Measurements from ENCODE around the gene NEGR1. TPM values are rescaled to one million over a fixed set of nuclear protein-coding genes. Genes with fewer than 3 reads are reported as not detected.

The NEGR1 gene
- total RNA-seq, 1 donor from 2014 or later: 18.1 TPM

DNA sequence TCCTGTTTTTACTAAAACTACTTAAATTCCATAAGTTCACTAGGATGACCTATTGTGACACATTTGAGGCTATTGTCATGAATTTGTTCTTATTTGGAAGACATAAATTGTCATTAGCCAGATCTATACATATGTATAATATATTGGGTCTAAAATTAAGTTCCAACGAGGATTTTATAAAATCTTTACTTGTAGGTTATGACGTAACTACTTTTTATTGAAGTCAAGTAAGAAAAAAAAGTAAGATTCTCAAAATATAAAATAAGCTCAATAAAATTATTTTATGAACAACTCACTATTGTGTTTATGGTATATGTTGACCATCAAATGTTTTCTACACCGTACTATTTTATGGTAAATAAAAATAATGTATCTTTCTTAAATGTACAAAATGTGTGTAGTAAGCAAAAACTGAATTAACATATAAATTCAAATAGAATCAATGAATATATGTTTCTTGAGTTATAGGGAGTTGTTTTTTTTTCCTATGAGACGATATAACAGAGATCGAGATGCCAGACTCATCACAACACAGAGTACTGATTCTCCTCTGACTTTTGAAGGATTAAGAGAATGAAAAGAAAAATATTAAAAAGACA, 64.1 kb downstream of the NEGR1 start:
- TF ChIP-seq CTCF (IDR thresholded peaks at IDR 0.05): no peak
- intact Hi-C loops (cut with DNase I): no loop called here
- no peak for ATAC-seq

DNA sequence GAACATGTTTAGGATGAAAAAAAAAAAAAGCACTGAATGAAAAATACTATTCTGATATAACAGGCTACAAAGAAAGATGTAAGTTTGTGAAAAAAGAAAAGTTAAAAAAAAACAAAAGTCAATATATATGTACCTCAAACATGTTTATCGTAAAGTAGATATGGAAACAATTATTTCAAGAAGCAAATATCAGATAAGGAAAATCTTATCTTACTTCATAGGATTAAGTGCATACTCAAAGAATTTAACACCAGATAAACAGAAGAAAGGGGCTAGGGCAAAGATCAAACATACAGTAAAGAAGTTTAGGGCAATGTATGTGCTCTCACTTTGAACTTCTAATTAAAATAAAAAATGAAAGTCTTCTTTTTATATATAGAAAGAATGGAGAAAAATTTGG, 75.3 kb downstream of the NEGR1 start:
- TF ChIP-seq CTCF (IDR thresholded peaks at IDR 0.05): no peak
- no peaks in the 10 kb centered on the region for H3K27me3 ChIP-seq (ENCODE audit: low read depth)
- no peak for ATAC-seq
- DNase-seq: no peak
- no peaks in the 10 kb centered on the region for H3K36me3 ChIP-seq
- H3K4me3 ChIP-seq: no peak overlapping the region
- no peak overlapping the region for H3K27ac ChIP-seq
- intact Hi-C loops (cut with DNase I): no loop called here
- H3K4me1 ChIP-seq: no peaks in the 10 kb centered on the region
- no peaks in the 10 kb centered on the region for H3K9me3 ChIP-seq

More for the DNA sequence above, 64.1 kb downstream of the NEGR1 start:
- no peaks in the 10 kb centered on the region for H3K9me3 ChIP-seq
- H3K36me3 ChIP-seq: no peaks in the 10 kb centered on the region
- H3K27me3 ChIP-seq (ENCODE audit: low read depth): no peaks in the 10 kb centered on the region
- H3K4me1 ChIP-seq: no peaks in the 10 kb centered on the region
- DNase-seq: no peak
- no peak overlapping the region for H3K4me3 ChIP-seq
- no peak overlapping the region for H3K27ac ChIP-seq

- ATAC-seq (no peak), DNase-seq (no peak)
- H3K27me3 ChIP-seq (ENCODE audit: low read depth): no peaks in the 10 kb centered on the region
- H3K9me3 ChIP-seq: no peaks in the 10 kb centered on the region
- no peaks in the 10 kb centered on the region for H3K36me3 ChIP-seq
- no peak overlapping the region for H3K27ac ChIP-seq
- intact Hi-C loops (cut with DNase I): no loop called here
- no peak for TF ChIP-seq CTCF (IDR thresholded peaks at IDR 0.05)
- H3K4me3 ChIP-seq: no peak overlapping the region
- no peaks in the 10 kb centered on the region for H3K4me1 ChIP-seq
Measured at GRCh38 chr1:72202761-72203160, 79.6 kb downstream of the NEGR1 start.

- no peaks in the 10 kb centered on the region for H3K36me3 ChIP-seq
- H3K4me3 ChIP-seq: no peak overlapping the region
- ATAC-seq (no peak), DNase-seq (no peak)
- no peaks in the 10 kb centered on the region for H3K9me3 ChIP-seq
- intact Hi-C loops (cut with DNase I): no loop called here
- no peaks in the 10 kb centered on the region for H3K4me1 ChIP-seq
- TF ChIP-seq CTCF (IDR thresholded peaks at IDR 0.05): no peak
- no peaks in the 10 kb centered on the region for H3K27me3 ChIP-seq (ENCODE audit: low read depth)
- no peak overlapping the region for H3K27ac ChIP-seq
Measured at GRCh38 chr1:72197786-72198185, 84.6 kb downstream of the NEGR1 start.

- no peaks in the 10 kb centered on the region for H3K36me3 ChIP-seq
- DNase-seq (no peak), ATAC-seq (no peak)
- no peak overlapping the region for H3K27ac ChIP-seq
- intact Hi-C loops (cut with DNase I): no loop called here
- TF ChIP-seq CTCF (IDR thresholded peaks at IDR 0.05): peak; percentile 44
- no peaks in the 10 kb centered on the region for H3K27me3 ChIP-seq (ENCODE audit: low read depth)
- H3K9me3 ChIP-seq: no peaks in the 10 kb centered on the region
- no peak overlapping the region for H3K4me3 ChIP-seq
- no peaks in the 10 kb centered on the region for H3K4me1 ChIP-seq
Measured at GRCh38 chr1:72186733-72187307, 95.5 kb downstream of the NEGR1 start.
